ENCODE results near the gene XRRA1. TPM values are rescaled to one million over a fixed set of nuclear protein-coding genes. Genes with fewer than 3 reads are reported as not detected.

XRRA1 gene
- total RNA-seq, 1 donor = 7.8 TPM

DNA sequence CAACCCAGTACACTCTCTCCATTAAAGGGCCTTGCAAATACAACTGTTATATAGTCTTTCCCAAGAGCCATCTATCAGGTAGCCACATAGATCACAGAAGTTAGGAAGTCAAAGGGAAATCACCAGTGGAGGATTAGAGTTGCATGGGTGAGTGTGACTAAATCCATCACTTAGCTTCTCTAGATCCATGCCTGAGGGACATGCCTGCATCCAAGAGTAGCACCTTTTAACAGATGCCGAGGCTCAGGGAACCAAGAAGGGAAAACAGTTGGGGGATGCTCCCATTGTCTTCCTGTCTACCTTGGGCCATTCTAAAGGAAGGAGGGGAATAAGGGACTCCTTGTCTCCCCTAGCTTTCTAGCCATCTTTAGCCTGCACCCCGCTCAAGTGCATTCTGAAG is 77.9 kb downstream of the XRRA1 start:
- H3K4me3 ChIP-seq (ENCODE audit: low read depth, low read length) = no peak overlapping the region
- DNase-seq (ENCODE audit: low read depth) = peak; percentile 11
- TF ChIP-seq, protein P1, sequence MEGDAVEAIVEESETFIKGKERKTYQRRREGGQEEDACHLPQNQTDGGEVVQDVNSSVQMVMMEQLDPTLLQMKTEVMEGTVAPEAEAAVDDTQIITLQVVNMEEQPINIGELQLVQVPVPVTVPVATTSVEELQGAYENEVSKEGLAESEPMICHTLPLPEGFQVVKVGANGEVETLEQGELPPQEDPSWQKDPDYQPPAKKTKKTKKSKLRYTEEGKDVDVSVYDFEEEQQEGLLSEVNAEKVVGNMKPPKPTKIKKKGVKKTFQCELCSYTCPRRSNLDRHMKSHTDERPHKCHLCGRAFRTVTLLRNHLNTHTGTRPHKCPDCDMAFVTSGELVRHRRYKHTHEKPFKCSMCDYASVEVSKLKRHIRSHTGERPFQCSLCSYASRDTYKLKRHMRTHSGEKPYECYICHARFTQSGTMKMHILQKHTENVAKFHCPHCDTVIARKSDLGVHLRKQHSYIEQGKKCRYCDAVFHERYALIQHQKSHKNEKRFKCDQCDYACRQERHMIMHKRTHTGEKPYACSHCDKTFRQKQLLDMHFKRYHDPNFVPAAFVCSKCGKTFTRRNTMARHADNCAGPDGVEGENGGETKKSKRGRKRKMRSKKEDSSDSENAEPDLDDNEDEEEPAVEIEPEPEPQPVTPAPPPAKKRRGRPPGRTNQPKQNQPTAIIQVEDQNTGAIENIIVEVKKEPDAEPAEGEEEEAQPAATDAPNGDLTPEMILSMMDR (IDR thresholded peaks at IDR 0.05; ENCODE audit: insufficient read depth, low read depth, low read length) = no peak

DNA sequence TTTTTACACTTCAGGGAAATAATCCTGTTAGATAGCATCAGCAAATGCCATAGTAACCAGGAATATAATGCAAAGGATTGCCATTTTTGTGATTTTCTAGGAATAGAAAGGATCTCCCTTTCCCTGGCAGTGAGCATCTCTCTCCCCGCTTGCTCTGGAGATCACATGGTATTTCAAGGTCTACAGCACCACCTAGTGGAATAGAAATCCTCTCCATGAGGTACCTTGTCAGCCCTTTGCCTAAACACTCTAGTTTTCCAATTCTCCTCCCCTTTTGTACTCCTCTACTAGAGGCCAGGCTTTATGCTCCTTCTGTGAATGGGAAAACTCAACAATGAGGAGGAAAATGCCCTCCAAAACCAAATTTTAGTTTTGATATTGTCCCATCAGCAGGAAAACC is 78.4 kb downstream of the XRRA1 start:
- TF ChIP-seq, protein P1 (IDR thresholded peaks at IDR 0.05; ENCODE audit: insufficient read depth, low read depth, low read length) = peak; percentile 59
- H3K4me3 ChIP-seq (ENCODE audit: low read depth, low read length) = no peak overlapping the region
- DNase-seq (ENCODE audit: low read depth) = peak; percentile 65

DNA sequence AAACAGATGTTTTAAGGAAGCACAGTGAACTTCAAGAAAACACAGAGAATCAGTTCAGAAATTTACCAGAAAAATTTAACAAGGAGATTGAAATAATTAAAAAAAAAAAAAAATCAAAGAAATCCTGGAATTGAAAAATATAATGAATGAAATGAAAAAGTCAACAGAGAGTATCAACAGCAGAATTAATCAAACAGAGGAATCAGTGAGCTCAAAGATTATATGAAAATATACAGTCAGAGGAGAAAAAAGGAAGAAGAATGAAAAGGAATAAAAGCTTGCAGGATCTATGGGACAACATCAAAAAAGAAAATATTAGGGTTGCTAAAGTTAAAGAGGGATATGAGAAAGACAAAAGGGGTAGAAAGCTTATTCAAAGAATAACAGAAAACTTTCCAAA is 82.3 kb downstream of the XRRA1 start:
- TF ChIP-seq, protein P1 (IDR thresholded peaks at IDR 0.05; ENCODE audit: insufficient read depth, low read depth, low read length) = no peak
- H3K4me3 ChIP-seq (ENCODE audit: low read depth, low read length) = no peak overlapping the region
- no peak for DNase-seq (ENCODE audit: low read depth)

DNA sequence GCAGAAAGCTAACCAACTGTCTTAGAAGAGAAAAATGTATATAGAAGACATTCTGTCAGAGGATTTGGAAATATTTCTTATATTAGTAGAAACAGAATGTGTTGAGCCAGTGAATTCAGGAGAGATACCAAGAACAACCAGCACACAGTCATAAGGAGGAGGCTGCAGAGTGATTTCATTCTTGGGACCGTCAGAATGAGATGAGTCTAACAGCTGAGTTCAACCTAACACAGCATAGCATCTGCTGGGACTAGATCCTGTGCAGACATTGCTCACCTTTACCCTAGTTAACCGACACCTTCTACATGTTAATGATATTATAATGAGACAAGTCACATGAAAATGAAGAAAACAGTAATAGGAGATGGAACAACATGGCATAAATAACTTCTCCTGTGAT is 85.5 kb downstream of the XRRA1 start:
- TF ChIP-seq, protein P1 (IDR thresholded peaks at IDR 0.05; ENCODE audit: insufficient read depth, low read depth, low read length) = no peak
- no peak for DNase-seq (ENCODE audit: low read depth)
- no peak overlapping the region for H3K4me3 ChIP-seq (ENCODE audit: low read depth, low read length)

DNA sequence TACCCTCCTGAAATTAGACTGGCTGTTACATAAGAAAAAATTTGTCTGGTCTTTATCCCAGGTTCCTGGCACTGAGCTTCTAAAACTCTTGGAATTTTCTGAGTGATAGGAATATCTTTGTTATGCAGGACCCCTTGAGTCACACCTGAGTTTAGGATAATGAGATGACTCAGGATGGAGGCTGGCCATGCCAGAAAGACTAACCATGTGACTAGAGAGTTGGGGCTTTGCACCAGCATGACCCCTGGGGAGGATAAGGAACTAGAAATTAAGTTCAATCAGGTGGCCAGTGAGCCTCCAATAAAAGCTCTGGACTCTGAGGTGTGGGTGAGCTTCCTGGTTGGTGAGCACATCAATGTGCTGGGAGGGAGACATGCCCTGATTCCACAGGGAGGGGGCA is 88.1 kb downstream of the XRRA1 start:
- TF ChIP-seq, protein P1 (IDR thresholded peaks at IDR 0.05; ENCODE audit: insufficient read depth, low read depth, low read length) = no peak
- H3K4me3 ChIP-seq (ENCODE audit: low read depth, low read length) = no peak overlapping the region
- DNase-seq (ENCODE audit: low read depth) = no peak

DNA sequence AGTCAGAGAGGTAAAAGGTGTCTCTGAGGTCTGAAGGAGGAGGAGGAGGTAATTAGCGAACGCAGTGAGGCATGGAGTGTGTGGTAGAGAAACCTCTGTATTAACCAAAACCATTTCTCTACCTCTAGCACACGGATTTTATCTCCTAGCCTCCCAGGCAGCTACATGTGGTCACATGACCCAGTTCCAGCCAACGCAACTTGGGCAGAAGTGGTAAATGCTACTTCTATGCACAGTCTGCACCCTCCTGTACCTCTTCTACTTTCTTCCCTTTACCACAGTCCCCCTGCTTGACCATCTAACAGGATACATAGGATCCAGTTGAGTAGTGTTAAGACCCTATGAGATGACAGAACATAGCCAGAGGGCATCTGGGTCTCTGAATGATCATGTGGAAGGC is 95.7 kb downstream of the XRRA1 start:
- no peak for DNase-seq (ENCODE audit: low read depth)
- TF ChIP-seq, protein P1 (IDR thresholded peaks at IDR 0.05; ENCODE audit: insufficient read depth, low read depth, low read length) = no peak
- H3K4me3 ChIP-seq (ENCODE audit: low read depth, low read length) = no peak overlapping the region

Data from fibroblast of villous mesenchyme (primary cell).